Endothelial cell (in vitro differentiated cells): Measurements from ENCODE around the gene BCAR3. TPM values are rescaled to one million over a fixed set of nuclear protein-coding genes. Genes with fewer than 3 reads are reported as not detected.

Experiments used
- DNase-seq: peaks from one replicate; pipeline ENCODE4 v3.0.0; 2021; ENCODE audit warnings: low spot score
- H3K27ac Mint-ChIP-seq: one replicate; pipeline ENCODE4 v1.8.0; 2021; ENCODE audit warnings: mixed read lengths, inconsistent platforms; ENCODE audit not compliant: unreplicated experiment
- H3K27me3 Mint-ChIP-seq: one replicate; pipeline ENCODE4 v1.8.0; 2021; ENCODE audit warnings: mild to moderate bottlenecking, moderate library complexity, mixed read lengths, inconsistent platforms; ENCODE audit not compliant: unreplicated experiment
- H3K36me3 Mint-ChIP-seq: one replicate; pipeline ENCODE4 v1.8.0; 2021; ENCODE audit warnings: mild to moderate bottlenecking, low read depth, mixed read lengths, inconsistent platforms; ENCODE audit not compliant: unreplicated experiment
- H3K4me1 Mint-ChIP-seq: one replicate; pipeline ENCODE4 v1.8.0; 2021; ENCODE audit warnings: mild to moderate bottlenecking, mixed read lengths, inconsistent platforms; ENCODE audit not compliant: unreplicated experiment
- H3K4me3 Mint-ChIP-seq: one replicate; pipeline ENCODE4 v1.8.0; 2021; ENCODE audit warnings: mild to moderate bottlenecking, mixed read lengths, inconsistent platforms; ENCODE audit not compliant: unreplicated experiment
- H3K9me3 Mint-ChIP-seq: one replicate; pipeline ENCODE4 v1.8.0; 2021; ENCODE audit warnings: mixed read lengths, inconsistent platforms; ENCODE audit not compliant: unreplicated experiment
- total RNA-seq: library from RNA; stranded (reverse); fragmentation: NEBNext Ultra II Directional; extraction: Animal tissue kit (Norgen Biotek cat#: 25700); gene quantifications from one replicate; pipeline ENCODE4 v1.2.1, GENCODE V29; 2021; ENCODE audit not compliant: unreplicated experiment
- TF ChIP-seq, protein P1 (sequence below): fragments of 200-600 bp; sonication (generic); IDR thresholded peaks from one replicate; pipeline ENCODE4 v1.5.0; 2021; ENCODE audit warnings: antibody characterized with exemption; ENCODE audit not compliant: unreplicated experiment

The BCAR3 gene
- total RNA-seq, 1 donor from 2014 or later: 19.9 TPM

DNA sequence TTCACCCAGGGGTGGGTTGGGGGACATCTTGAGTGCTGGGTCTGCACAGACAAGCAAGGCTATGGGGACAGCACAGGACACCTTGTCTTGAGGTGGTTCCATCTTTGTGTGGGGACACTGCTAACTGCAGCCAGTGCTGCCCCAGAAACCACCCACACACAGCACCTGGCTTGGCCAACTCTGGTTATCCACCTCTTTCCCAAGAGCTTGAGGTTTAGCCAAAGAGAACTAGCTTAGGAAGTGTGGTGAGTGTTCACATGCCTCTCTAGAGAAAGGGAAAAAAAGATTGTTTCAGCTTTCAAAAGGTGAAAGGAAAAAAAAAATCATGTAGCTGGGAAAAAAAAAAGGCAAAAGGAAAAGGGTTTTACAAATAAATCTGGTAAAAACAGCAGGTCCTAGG lies 32.4 kb downstream of the BCAR3 start:
- DNase-seq: no peak
- Mint-ChIP-seq H3K27me3 (peaks cover 3% of the 10 kb centered on the region), H3K36me3 (peaks cover 4% of the 10 kb centered on the region), H3K4me1 (peaks cover 11% of the 10 kb centered on the region), H3K27ac (no peak overlapping the region), H3K4me3 (no peak overlapping the region), H3K9me3 (no peaks in the 10 kb centered on the region)
- TF ChIP-seq, protein P1, sequence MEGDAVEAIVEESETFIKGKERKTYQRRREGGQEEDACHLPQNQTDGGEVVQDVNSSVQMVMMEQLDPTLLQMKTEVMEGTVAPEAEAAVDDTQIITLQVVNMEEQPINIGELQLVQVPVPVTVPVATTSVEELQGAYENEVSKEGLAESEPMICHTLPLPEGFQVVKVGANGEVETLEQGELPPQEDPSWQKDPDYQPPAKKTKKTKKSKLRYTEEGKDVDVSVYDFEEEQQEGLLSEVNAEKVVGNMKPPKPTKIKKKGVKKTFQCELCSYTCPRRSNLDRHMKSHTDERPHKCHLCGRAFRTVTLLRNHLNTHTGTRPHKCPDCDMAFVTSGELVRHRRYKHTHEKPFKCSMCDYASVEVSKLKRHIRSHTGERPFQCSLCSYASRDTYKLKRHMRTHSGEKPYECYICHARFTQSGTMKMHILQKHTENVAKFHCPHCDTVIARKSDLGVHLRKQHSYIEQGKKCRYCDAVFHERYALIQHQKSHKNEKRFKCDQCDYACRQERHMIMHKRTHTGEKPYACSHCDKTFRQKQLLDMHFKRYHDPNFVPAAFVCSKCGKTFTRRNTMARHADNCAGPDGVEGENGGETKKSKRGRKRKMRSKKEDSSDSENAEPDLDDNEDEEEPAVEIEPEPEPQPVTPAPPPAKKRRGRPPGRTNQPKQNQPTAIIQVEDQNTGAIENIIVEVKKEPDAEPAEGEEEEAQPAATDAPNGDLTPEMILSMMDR: no peak

DNA sequence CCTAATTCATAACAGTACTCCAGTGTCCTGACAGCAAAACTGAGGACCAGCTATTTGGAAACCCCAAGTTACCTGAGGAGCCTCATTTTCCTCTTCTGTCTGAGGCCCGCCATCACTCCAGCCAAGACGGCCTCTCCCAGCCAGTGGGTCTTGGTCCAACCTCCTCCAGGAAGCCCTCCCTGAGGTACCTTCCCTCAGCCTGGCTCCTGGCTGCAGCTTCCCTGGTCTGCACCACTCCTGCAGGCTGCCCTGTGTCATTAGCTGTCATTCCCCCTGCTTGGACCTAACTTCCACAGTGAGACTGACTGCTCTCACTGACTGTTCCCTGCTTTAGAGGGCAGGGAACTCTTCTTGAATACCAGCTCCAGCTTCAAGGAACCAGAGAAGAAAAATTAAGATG lies 33.0 kb downstream of the BCAR3 start:
- Mint-ChIP-seq H3K27ac (no peak overlapping the region), H3K4me1 (peaks cover 15% of the 10 kb centered on the region), H3K27me3 (peaks cover 3% of the 10 kb centered on the region), H3K9me3 (no peaks in the 10 kb centered on the region), H3K4me3 (no peak overlapping the region), H3K36me3 (no peaks in the 10 kb centered on the region)
- TF ChIP-seq, protein P1: no peak
- DNase-seq: no peak

- peaks cover 15% of the 10 kb centered on the region for H3K4me1 Mint-ChIP-seq
- H3K27me3 Mint-ChIP-seq: peaks cover 4% of the 10 kb centered on the region
- no peak for DNase-seq
- H3K27ac Mint-ChIP-seq: no peak overlapping the region
- TF ChIP-seq, protein P1: no peak
- H3K36me3 Mint-ChIP-seq: peaks cover 26% of the 10 kb centered on the region
- H3K4me3 Mint-ChIP-seq: no peak overlapping the region
- H3K9me3 Mint-ChIP-seq: no peaks in the 10 kb centered on the region
Measured at GRCh38 chr1:93641527-93641926, 40.1 kb downstream of the BCAR3 start.

DNA sequence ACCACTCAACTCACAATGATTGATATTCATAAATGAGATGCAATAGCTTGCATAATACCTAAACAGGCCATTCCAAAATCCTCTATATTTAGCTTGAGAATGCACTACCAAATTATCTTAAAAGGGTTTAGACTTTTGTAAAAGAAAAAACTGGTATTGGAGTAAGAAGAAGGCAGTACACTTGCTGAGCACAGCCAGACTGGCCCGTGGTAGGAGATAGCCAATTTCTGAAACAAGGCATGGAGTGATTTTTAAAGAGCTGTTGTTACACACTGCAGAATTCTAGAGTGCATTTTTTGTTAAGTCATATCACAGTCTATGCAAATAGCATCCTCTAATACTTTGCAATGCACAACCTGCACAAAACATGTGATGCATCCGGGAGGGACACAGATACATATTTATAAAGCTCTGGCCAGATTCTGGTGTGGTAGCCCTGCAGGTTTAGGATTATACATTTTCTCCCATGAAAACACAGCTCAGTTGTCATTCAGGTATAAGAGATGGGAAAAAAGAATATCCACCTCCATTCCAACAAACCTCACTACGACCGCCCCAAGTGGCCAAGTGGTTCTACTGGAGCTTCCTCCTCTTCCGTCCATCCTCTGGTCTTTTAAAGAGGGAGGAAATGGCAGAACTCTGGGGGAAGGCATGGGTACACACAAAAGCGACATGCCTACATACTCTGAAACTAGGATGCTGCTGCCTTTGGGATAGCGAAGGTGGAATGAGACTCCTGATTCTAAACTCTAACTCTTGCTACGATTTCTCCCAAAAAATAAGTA lies 40.8 kb downstream of the BCAR3 start:
- Mint-ChIP-seq H3K27me3 (peaks cover 4% of the 10 kb centered on the region), H3K4me3 (no peak overlapping the region), H3K27ac (no peak overlapping the region), H3K9me3 (no peaks in the 10 kb centered on the region), H3K36me3 (peaks cover 26% of the 10 kb centered on the region), H3K4me1 (peaks cover 22% of the 10 kb centered on the region)
- TF ChIP-seq, protein P1: no peak
- no peak for DNase-seq

DNA sequence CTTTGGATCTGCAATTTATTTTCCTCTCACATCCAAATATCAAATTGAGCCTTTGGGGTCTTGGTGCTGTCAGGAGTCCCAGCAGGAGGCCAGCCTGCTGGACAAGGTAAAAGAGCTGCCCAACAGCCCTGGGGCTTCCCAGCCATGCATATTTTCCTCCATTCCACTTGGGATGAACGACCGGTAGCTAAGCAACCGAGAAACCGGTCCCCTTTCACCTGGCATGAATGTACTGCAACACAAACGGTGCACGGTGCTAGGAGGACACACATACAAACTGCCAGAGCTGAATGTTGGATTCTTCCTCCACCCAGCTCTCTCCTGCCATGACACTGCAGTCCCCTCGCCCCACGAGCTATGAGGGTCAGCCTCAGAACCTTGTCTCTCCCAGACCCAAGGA lies 42.7 kb downstream of the BCAR3 start:
- TF ChIP-seq, protein P1: no peak
- Mint-ChIP-seq H3K27me3 (peaks cover 3% of the 10 kb centered on the region), H3K4me1 (peaks cover 18% of the 10 kb centered on the region), H3K27ac (no peak overlapping the region), H3K9me3 (no peaks in the 10 kb centered on the region), H3K36me3 (peaks cover 30% of the 10 kb centered on the region), H3K4me3 (no peak overlapping the region)
- DNase-seq: no peak
